Brain microvascular endothelial cell (primary cell): Measurements from ENCODE around the gene BRPF1.

Source experiments
- DNase-seq: peaks from one replicate; pipeline ENCODE4 v3.0.0-alpha.2; 2020
- H3K27ac ChIP-seq: fragments of 250-450 bp; sonication (Bioruptor Pico); 2 replicates; pipeline ENCODE4 v1.5.1; 2020; ENCODE audit warnings: mild to moderate bottlenecking, moderate library complexity
- H3K27me3 ChIP-seq: fragments of 250-450 bp; sonication (Bioruptor Pico); replicated peaks from 2 replicates; pipeline ENCODE4 v1.5.1; 2020; ENCODE audit warnings: mild to moderate bottlenecking
- H3K36me3 ChIP-seq: fragments of 250-450 bp; sonication (Bioruptor Pico); replicated peaks from 2 replicates; pipeline ENCODE4 v1.5.1; 2020; ENCODE audit warnings: mild to moderate bottlenecking
- H3K4me3 ChIP-seq: 2 replicates; pipeline ENCODE4 v1.5.1; 2011; ENCODE audit warnings: low read depth, mild to moderate bottlenecking, control low read depth, low read length, moderate library complexity
- in situ Hi-C: cut with HindIII; loops from 2 replicates; pipeline ENCODE4 v1.10.0; 2017; ENCODE audit warnings: low sequenced_read_pairs, low pct_ligation_motif_present
- TF ChIP-seq, protein P1 (sequence below): IDR thresholded peaks from 2 replicates; pipeline ENCODE4 v1.5.1; 2011; ENCODE audit warnings: low read depth, mild to moderate bottlenecking, moderate library complexity, low read length, control low read depth, inconsistent platforms; ENCODE audit errors: missing control alignments

Gene BRPF1

GRCh38 chr3:9690451-9691450 is 40.8 kb upstream of the BRPF1 start:
- H3K27ac ChIP-seq, result no peak overlapping the region
- TF ChIP-seq, protein P1, sequence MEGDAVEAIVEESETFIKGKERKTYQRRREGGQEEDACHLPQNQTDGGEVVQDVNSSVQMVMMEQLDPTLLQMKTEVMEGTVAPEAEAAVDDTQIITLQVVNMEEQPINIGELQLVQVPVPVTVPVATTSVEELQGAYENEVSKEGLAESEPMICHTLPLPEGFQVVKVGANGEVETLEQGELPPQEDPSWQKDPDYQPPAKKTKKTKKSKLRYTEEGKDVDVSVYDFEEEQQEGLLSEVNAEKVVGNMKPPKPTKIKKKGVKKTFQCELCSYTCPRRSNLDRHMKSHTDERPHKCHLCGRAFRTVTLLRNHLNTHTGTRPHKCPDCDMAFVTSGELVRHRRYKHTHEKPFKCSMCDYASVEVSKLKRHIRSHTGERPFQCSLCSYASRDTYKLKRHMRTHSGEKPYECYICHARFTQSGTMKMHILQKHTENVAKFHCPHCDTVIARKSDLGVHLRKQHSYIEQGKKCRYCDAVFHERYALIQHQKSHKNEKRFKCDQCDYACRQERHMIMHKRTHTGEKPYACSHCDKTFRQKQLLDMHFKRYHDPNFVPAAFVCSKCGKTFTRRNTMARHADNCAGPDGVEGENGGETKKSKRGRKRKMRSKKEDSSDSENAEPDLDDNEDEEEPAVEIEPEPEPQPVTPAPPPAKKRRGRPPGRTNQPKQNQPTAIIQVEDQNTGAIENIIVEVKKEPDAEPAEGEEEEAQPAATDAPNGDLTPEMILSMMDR, result no peak

GRCh38 chr3:9691636-9692035 is 39.9 kb upstream of the BRPF1 start:
- H3K4me3 ChIP-seq, result no peak overlapping the region
- H3K27ac ChIP-seq, result no peak overlapping the region
- peaks cover 53% of the 10 kb centered on the region for H3K36me3 ChIP-seq
- in situ Hi-C loops, result no loop called here
- no peaks in the 10 kb centered on the region for H3K27me3 ChIP-seq
- DNase-seq, result no peak
- TF ChIP-seq, protein P1, result no peak

More at GRCh38 chr3:9690451-9691450, 40.8 kb upstream of the BRPF1 start:
- Histone ChIP-seq H3K4me3 (no peak overlapping the region), H3K27me3 (no peaks in the 10 kb centered on the region), H3K36me3 (peaks cover 53% of the 10 kb centered on the region)
- in situ Hi-C loops, result no loop called here
- DNase-seq, result peak; percentile 46

DNA sequence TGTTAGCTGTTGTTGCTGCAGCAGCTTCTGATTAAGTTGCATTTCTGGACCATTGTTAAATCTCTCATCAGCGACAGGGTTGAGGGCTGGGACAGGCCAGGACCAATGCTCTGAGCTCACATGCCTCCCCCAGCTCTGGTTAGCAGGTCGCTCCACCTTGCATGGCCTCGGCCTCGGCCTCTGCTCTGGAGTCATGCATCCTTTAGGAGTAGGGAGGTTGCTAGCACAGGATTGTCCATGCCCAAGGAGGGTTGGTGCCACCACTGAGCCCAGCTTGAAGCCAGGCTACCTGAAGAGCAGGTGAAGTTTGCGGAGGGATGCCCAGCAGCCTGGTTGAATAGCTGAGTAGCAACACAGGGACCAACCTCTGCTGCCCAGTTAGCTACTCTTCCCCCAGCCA is 39.1 kb upstream of the BRPF1 start:
- H3K4me3 ChIP-seq, result no peak overlapping the region
- no peak for DNase-seq
- TF ChIP-seq, protein P1, result no peak
- H3K27me3 ChIP-seq, result no peaks in the 10 kb centered on the region
- no peak overlapping the region for H3K27ac ChIP-seq
- peaks cover 52% of the 10 kb centered on the region for H3K36me3 ChIP-seq
- in situ Hi-C loops, result no loop called here

- in situ Hi-C loops, result no loop called here
- DNase-seq, result no peak
- TF ChIP-seq, protein P1, result no peak
- Histone ChIP-seq H3K36me3 (peaks cover 28% of the 10 kb centered on the region), H3K27me3 (no peaks in the 10 kb centered on the region), H3K27ac (no peak overlapping the region), H3K4me3 (no peak overlapping the region)
Observed at GRCh38 chr3:9695345-9695744, 36.2 kb upstream of the BRPF1 start.

DNA sequence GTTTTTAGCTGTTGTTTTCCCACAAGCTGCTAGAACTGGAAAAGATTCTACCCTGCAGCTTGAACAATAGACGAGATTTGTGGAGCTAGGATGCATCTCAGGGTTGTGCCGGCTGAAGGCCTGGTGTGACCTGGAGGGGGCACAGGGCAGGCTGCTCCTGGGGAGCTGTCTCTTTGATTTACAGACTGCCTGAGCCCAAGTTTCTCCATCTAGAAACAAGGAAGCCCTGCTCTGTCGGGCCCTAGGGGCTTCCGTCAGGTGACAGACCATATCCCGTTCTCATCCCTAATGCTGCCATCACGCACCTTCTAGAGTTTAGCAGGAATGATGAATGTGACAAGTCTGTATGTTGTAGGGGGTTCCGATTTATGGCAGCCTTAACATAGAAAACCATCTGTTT is 35.8 kb upstream of the BRPF1 start:
- Histone ChIP-seq H3K36me3 (peaks cover 26% of the 10 kb centered on the region), H3K27me3 (no peaks in the 10 kb centered on the region), H3K4me3 (no peak overlapping the region), H3K27ac (no peak overlapping the region)
- TF ChIP-seq, protein P1, result no peak
- DNase-seq, result no peak
- in situ Hi-C loops, result no loop called here
